Astrocyte (in vitro differentiated cells and primary cell): ENCODE results near the gene MDH1B. TPM values are rescaled to one million over a fixed set of nuclear protein-coding genes. Genes with fewer than 3 reads are reported as not detected.

Experiments
- DNase-seq: peaks from one replicate; pipeline ENCODE4 v3.0.0-alpha.2; 2010; ENCODE audit warnings: low read depth
- FAIRE-seq: peaks from 2 replicates; lab custom pipeline; 2011; peaks lifted over from hg19 to GRCh38; lab: Jason Lieb, UNC
- H2AFZ ChIP-seq: 2 replicates; pipeline ENCODE4 v1.6.0; 2012; ENCODE audit warnings: low read depth, low read length, inconsistent platforms
- H3K27ac ChIP-seq: 2 replicates; pipeline ENCODE4 v1.5.1; 2011; ENCODE audit warnings: low read depth, low read length, inconsistent platforms
- H3K27me3 ChIP-seq: 2 replicates; pipeline ENCODE4 v1.6.0; 2011; ENCODE audit warnings: low read length, inconsistent platforms; ENCODE audit not compliant: insufficient read depth
- H3K36me3 ChIP-seq: 2 replicates; pipeline ENCODE4 v1.5.1; 2011; ENCODE audit warnings: low read length, inconsistent platforms; ENCODE audit not compliant: insufficient read depth
- H3K4me1 ChIP-seq: 2 replicates; pipeline ENCODE4 v1.5.1; 2011; ENCODE audit warnings: low read length, inconsistent platforms; ENCODE audit not compliant: insufficient read depth
- H3K4me2 ChIP-seq: 2 replicates; pipeline ENCODE4 v1.6.0; 2012; ENCODE audit warnings: low read length, inconsistent platforms
- H3K4me3 ChIP-seq: 2 replicates; pipeline ENCODE4 v1.5.1; 2011; ENCODE audit warnings: low read depth, mild to moderate bottlenecking, low read length, inconsistent platforms; ENCODE audit not compliant: insufficient read depth
- H3K79me2 ChIP-seq: 2 replicates; pipeline ENCODE4 v1.6.0; 2012; ENCODE audit warnings: mild to moderate bottlenecking, low read length, inconsistent platforms; ENCODE audit not compliant: insufficient read depth
- H3K9ac ChIP-seq: 2 replicates; pipeline ENCODE4 v1.6.0; 2012; ENCODE audit warnings: mild to moderate bottlenecking, low read length, inconsistent platforms
- H3K9me3 ChIP-seq: 2 replicates; pipeline ENCODE4 v1.5.1; 2012; ENCODE audit warnings: low read depth, mild to moderate bottlenecking, low read length, inconsistent platforms; ENCODE audit not compliant: insufficient read depth
- H4K20me1 ChIP-seq: 2 replicates; pipeline ENCODE4 v1.6.0; 2012; ENCODE audit warnings: low read length, inconsistent platforms; ENCODE audit not compliant: insufficient read depth
- H3K27ac Mint-ChIP-seq: one replicate; pipeline ENCODE4 v1.8.0; 2021; ENCODE audit warnings: mild to moderate bottlenecking, mixed read lengths; ENCODE audit not compliant: unreplicated experiment
- H3K27me3 Mint-ChIP-seq: one replicate; pipeline ENCODE4 v1.8.0; 2021; ENCODE audit warnings: low read depth, mixed read lengths; ENCODE audit not compliant: unreplicated experiment
- H3K36me3 Mint-ChIP-seq: one replicate; pipeline ENCODE4 v1.8.0; 2021; ENCODE audit warnings: low read depth, mixed read lengths; ENCODE audit not compliant: unreplicated experiment
- H3K4me1 Mint-ChIP-seq: one replicate; pipeline ENCODE4 v1.8.0; 2021; ENCODE audit warnings: low read depth, mixed read lengths; ENCODE audit not compliant: unreplicated experiment
- H3K4me3 Mint-ChIP-seq: one replicate; pipeline ENCODE4 v1.8.0; 2021; ENCODE audit warnings: mild to moderate bottlenecking, moderate library complexity, mixed read lengths; ENCODE audit not compliant: unreplicated experiment
- H3K9me3 Mint-ChIP-seq: one replicate; pipeline ENCODE4 v1.8.0; 2021; ENCODE audit warnings: mild to moderate bottlenecking, mixed read lengths; ENCODE audit not compliant: unreplicated experiment
- EZH2 ChIP-seq: IDR thresholded peaks from 2 replicates; pipeline ENCODE4 v1.6.1; 2012; ENCODE audit warnings: mild to moderate bottlenecking, low read length, inconsistent platforms; ENCODE audit not compliant: insufficient read depth
- microRNA-seq: library from miRNA; unstranded; fragments of <30 nt; microRNA quantifications from one replicate; pipeline ENCODE4 v1.2.0, GENCODE V29; 2020
- total RNA-seq: library from RNA; stranded (reverse); gene quantifications from 2 replicates; pipeline ENCODE4 v1.2.1, GENCODE V29; 2021
- TF ChIP-seq, protein P1 (sequence below): IDR thresholded peaks from 2 replicates; pipeline ENCODE4 v1.5.1; 2011; ENCODE audit warnings: low read depth, mild to moderate bottlenecking, inconsistent platforms, low read length, moderate library complexity; ENCODE audit not compliant: insufficient read depth

The MDH1B gene
- total RNA-seq, 1 donor from 2014 or later, result 1.9 TPM

DNA sequence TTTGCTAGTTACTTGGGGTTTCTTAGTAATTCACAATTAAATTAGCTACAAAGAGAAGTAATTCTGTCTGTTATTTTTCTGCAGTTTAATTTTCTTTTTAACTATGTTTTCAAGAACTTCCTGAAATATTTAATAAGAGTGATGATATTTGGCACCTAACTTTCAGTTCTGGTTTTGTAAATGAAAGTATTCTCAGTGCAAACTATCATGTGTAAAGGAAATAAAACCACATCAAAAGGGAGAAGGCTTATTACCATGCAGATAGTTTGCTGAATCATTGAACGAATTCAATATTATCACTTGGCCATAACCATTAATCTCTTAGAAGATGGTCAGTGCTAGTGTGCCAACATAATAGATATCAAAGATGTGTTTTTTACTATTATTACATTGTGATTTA, 76.1 kb downstream of the MDH1B start:
- Histone ChIP-seq H3K4me2 (no peak overlapping the region), H3K9me3 (no peaks in the 10 kb centered on the region), H4K20me1 (no peaks in the 10 kb centered on the region), H3K36me3 (no peaks in the 10 kb centered on the region), H3K4me1 (no peaks in the 10 kb centered on the region), H3K27ac (no peak overlapping the region), H3K9ac (no peak overlapping the region), H3K4me3 (no peak overlapping the region), H3K79me2 (no peaks in the 10 kb centered on the region), H2AFZ (no peak overlapping the region), H3K27me3 (peaks cover 3% of the 10 kb centered on the region)
- no peak for TF ChIP-seq EZH2
- TF ChIP-seq, protein P1, sequence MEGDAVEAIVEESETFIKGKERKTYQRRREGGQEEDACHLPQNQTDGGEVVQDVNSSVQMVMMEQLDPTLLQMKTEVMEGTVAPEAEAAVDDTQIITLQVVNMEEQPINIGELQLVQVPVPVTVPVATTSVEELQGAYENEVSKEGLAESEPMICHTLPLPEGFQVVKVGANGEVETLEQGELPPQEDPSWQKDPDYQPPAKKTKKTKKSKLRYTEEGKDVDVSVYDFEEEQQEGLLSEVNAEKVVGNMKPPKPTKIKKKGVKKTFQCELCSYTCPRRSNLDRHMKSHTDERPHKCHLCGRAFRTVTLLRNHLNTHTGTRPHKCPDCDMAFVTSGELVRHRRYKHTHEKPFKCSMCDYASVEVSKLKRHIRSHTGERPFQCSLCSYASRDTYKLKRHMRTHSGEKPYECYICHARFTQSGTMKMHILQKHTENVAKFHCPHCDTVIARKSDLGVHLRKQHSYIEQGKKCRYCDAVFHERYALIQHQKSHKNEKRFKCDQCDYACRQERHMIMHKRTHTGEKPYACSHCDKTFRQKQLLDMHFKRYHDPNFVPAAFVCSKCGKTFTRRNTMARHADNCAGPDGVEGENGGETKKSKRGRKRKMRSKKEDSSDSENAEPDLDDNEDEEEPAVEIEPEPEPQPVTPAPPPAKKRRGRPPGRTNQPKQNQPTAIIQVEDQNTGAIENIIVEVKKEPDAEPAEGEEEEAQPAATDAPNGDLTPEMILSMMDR, result no peak
- H3K4me1 Mint-ChIP-seq, result no peaks in the 10 kb centered on the region
- H3K4me3 Mint-ChIP-seq, result no peak overlapping the region
- no peaks in the 10 kb centered on the region for H3K9me3 Mint-ChIP-seq
- H3K27ac Mint-ChIP-seq, result no peak overlapping the region
- FAIRE-seq (no peak), DNase-seq (no peak)
- no peaks in the 10 kb centered on the region for H3K27me3 Mint-ChIP-seq
- no peaks in the 10 kb centered on the region for H3K36me3 Mint-ChIP-seq

DNA sequence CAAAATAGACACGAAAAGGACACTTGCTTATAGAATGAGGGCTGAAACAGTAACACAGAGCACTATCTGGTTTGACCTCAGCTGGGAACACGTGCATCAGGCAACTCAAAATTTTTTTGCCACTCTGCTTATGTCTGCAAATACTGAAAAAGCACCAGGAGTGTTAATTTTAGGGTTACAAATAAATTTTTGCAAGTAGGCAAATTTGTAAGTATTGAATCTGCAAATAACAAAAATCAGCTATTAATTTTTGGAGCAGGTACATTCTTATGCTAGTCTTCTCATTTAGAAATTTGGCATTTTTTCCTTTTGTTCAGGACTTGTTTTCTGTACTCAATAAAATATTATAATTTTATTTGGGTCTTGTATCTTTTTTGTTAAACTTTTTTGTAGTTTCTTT, 76.7 kb downstream of the MDH1B start:
- H3K9ac ChIP-seq, result no peak overlapping the region
- no peaks in the 10 kb centered on the region for H3K4me1 ChIP-seq
- no peak overlapping the region for H3K4me2 ChIP-seq
- TF ChIP-seq EZH2, result no peak
- TF ChIP-seq, protein P1, result no peak
- no peak overlapping the region for H3K27ac Mint-ChIP-seq
- H3K27me3 ChIP-seq, result peaks cover 3% of the 10 kb centered on the region
- no peaks in the 10 kb centered on the region for H4K20me1 ChIP-seq
- H3K9me3 ChIP-seq, result no peaks in the 10 kb centered on the region
- no peaks in the 10 kb centered on the region for H3K27me3 Mint-ChIP-seq
- no peak overlapping the region for H2AFZ ChIP-seq
- H3K9me3 Mint-ChIP-seq, result no peaks in the 10 kb centered on the region
- no peak overlapping the region for H3K4me3 Mint-ChIP-seq
- H3K36me3 Mint-ChIP-seq, result no peaks in the 10 kb centered on the region
- no peaks in the 10 kb centered on the region for H3K36me3 ChIP-seq
- DNase-seq (no peak), FAIRE-seq (no peak)
- H3K79me2 ChIP-seq, result no peaks in the 10 kb centered on the region
- no peaks in the 10 kb centered on the region for H3K4me1 Mint-ChIP-seq
- H3K27ac ChIP-seq, result no peak overlapping the region
- H3K4me3 ChIP-seq, result no peak overlapping the region

Small RNA genes lying within 50 kb of the gene (microRNA-seq; reads per million reads assigned to microRNA genes)
- gene MIR3130-1 (not detected), gene MIR3130-2 (not detected)

Other genes starting within 250 kb of the MDH1B start
- gene FAM237A, start 122.8 kb downstream of the MDH1B start, total RNA-seq, result not detected in 2 replicates
- not detected in 2 replicates for gene DYTN, start 46.9 kb downstream of the MDH1B start, total RNA-seq
- 20.8 and 21.7 TPM in 2 replicates for gene FASTKD2, start 278 bp upstream of the MDH1B start, total RNA-seq
- gene CPO, start 174.2 kb upstream of the MDH1B start, total RNA-seq, result not detected in 2 replicates